ENCODE measurements around the gene MSLN. TPM values are rescaled to one million over a fixed set of nuclear protein-coding genes. Genes with fewer than 3 reads are reported as not detected.

MSLN gene
- total and polyA plus RNA-seq, 2 donors (not counting 3 experiments of a cell fraction or from before 2014, with no cell fraction given) = not detected

- Histone ChIP-seq H2AFZ (ENCODE audit: low read depth, low read length) (no peak overlapping the region), H3K27me3 (ENCODE audit: control insufficient read depth in 2 of 2, insufficient read depth in 2 of 2, low read length in 2 of 2) (no peaks in the 10 kb centered on the region), H3K4me1 (ENCODE audit: control insufficient read depth, extremely low read depth, insufficient read depth, low read length) (no peaks in the 10 kb centered on the region), H3K79me2 (ENCODE audit: control insufficient read depth, insufficient read depth, low read length) (no peaks in the 10 kb centered on the region), H3K9ac (replicated peaks; ENCODE audit: extremely low read depth, insufficient read depth, low read length) (no peak overlapping the region), H3K27ac (ENCODE audit: insufficient read depth, low read depth, low read length) (no peak overlapping the region), H3K4me2 (ENCODE audit: insufficient read depth, low read length) (no peak overlapping the region), H3K36me3 (ENCODE audit: control insufficient read depth in 2 of 2, extremely low read depth in 1 of 2, insufficient read depth in 2 of 2, low read length in 2 of 2) (no peaks in the 10 kb centered on the region), H3K4me3 (replicated peaks in 1 of 3; ENCODE audit: insufficient read depth in 1 of 3, low read depth in 1 of 3, low read length in 3 of 3) (no peak overlapping the region), H3K9me3 (replicated peaks; ENCODE audit: control insufficient read depth, insufficient read depth, low read length) (no peaks in the 10 kb centered on the region), H3K9me1 (replicated peaks; ENCODE audit: control insufficient read depth, extremely low read depth, insufficient read depth, low read length) (no peaks in the 10 kb centered on the region), H4K20me1 (replicated peaks; ENCODE audit: control insufficient read depth, extremely low read depth, insufficient read depth, low read length) (no peaks in the 10 kb centered on the region)
- CTCF ChIA-PET = interaction anchor here (1.6 kb wide), 1 partner anchor 58 kb away, joined by 6 read pairs; no protein-coding TSS in a partner anchor
- intact Hi-C loops (cut with micrococcal nuclease) (no loop called here), dilution Hi-C loops (cut with MboI; ENCODE audit: extremely low pct_ligation_motif_present, low sequenced_read_pairs) (no loop called here)
- no TSS peak for BruUV-seq (replicated peaks)
- DNase-seq (ENCODE audit: low read depth, low spot score) (no peak), FAIRE-seq (no peak)
- POLR2A ChIA-PET = no interaction called here
- TF ChIP-seq POLR2AphosphoS5 (IDR thresholded peaks at IDR 0.05; ENCODE audit: insufficient read depth, low read depth, low read length) (no peak), FOS (IDR thresholded peaks at IDR 0.05; ENCODE audit: borderline replicate concordance, insufficient read depth, low read length) (no peak), MYC (IDR thresholded peaks at IDR 0.05; ENCODE audit: low read depth, low read length) (no peak), POLR2A (IDR thresholded peaks at IDR 0.05; ENCODE audit: low read depth, low read length) (no peak), MAX (IDR thresholded peaks at IDR 0.05; ENCODE audit: insufficient read depth, insufficient read length) (no peak), JUN (IDR thresholded peaks at IDR 0.05; ENCODE audit: borderline replicate concordance, insufficient read depth, insufficient read length, low read depth) (no peak), GATA2 (IDR thresholded peaks at IDR 0.05; ENCODE audit: insufficient read depth, insufficient read length, low read depth, low read length) (no peak), EZH2 (IDR thresholded peaks at IDR 0.05; ENCODE audit: borderline replicate concordance, low read depth, low read length, severe bottlenecking) (no peak)
- TF ChIP-seq, protein P1, sequence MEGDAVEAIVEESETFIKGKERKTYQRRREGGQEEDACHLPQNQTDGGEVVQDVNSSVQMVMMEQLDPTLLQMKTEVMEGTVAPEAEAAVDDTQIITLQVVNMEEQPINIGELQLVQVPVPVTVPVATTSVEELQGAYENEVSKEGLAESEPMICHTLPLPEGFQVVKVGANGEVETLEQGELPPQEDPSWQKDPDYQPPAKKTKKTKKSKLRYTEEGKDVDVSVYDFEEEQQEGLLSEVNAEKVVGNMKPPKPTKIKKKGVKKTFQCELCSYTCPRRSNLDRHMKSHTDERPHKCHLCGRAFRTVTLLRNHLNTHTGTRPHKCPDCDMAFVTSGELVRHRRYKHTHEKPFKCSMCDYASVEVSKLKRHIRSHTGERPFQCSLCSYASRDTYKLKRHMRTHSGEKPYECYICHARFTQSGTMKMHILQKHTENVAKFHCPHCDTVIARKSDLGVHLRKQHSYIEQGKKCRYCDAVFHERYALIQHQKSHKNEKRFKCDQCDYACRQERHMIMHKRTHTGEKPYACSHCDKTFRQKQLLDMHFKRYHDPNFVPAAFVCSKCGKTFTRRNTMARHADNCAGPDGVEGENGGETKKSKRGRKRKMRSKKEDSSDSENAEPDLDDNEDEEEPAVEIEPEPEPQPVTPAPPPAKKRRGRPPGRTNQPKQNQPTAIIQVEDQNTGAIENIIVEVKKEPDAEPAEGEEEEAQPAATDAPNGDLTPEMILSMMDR (IDR thresholded peaks at IDR 0.05; ENCODE audit: extremely low read depth in 1 of 2, insufficient read depth in 1 of 2, low read depth in 1 of 2, low read length in 2 of 2) = no peak
These were observed 9.9 kb downstream of the MSLN start for GRCh38 chr16:770411-770810.

All from endothelial cell of umbilical vein (primary cell).